Measurements from ENCODE around the gene ARID4B.
"Not testable (repeated sequence)": the region's sequence is repeated elsewhere in the genome, so short reads cannot be mapped to it uniquely, and the experiment has no call there.

ARID4B gene

DNA sequence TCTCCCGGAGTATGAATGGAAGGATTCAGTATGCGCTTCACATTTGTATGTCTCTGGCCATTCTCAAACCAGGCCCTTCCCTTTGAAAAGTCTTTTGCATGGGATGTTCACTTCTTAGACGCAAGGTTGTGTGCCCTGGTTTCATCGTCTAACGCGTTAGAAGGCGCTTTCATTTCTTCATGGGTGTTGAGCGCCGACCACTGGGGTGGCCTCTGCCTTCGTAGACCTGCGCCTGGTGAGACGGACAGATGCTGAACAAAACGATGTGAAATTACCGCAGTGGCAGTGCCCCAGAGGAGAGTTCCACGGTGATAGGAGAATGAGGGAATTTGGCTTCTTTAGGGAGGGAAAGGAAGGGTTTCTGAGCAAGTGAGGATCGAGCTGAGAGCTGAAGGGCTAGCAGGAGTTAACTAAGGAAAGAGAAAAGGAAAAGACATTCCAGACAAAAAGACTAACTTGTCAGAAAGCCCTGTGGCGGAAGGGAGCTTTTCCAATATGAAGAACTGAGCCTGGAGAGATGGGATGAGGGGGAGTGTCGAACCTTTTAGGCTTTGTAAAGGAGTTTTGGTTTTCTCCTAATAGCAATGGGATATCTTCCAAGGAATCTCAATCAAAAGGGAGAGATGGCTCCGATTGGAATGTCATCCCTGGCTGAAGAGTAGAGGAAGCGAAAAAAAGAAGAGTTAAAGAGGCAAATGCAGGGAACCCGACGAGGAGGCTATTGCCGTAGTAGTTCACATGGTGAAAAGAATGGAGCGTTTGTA lies 1.3 kb upstream of the ARID4B start:
- DNase-seq (ENCODE audit: low read depth in 2 of 2): peak in 1 of 2 donors; percentile 30

DNA sequence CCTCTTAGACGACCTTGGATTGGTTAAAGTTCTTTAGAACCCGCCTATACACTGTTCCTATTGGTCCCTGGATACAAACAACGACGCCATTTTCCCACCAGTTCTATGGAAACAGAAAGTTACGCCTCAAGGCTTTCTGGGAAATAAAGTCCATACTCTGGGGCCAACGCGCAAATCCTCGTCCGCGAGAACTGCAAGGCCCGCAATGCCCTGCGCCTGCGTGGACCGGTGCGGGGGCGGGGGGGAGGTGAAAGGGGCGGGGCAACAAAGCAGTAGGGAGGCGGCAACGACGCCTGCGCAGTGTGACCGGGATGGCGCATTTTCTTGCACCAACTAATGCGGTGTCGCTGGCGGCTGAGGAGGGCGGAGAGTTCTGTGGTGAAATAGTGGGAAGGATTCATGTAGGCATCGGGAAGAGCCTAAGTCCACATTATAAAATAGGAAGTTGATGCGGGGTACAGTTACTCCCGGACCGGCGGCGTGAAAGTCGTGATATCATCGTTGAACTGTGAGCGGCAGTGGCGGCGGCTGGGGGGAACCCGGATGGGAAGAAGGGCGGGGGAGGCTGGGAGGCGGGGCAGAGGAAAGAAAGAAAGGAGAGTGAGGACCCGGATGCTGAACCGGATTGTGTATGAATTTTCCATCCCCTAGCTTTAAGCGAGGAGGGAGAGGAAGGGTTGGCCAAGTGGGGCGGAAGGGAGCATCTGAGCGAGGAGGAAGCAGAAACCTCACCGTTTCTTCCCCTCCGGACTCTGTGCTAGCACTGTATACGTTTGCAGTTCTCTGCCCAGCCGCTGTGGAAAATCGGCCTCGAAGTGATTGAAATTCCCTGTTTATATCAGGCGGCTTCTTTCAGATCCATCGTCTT lies 526 bp upstream of the ARID4B start, which contains the start of gene GGPS1:
TSS of gene GGPS1 (plus strand) at position 300 of the 868 bp plus-strand sequence. CDS start 6,695 bp downstream, outside the sequence.
- DNase-seq (ENCODE audit: low read depth in 2 of 2): peak; percentile 98 to 100

DNA sequence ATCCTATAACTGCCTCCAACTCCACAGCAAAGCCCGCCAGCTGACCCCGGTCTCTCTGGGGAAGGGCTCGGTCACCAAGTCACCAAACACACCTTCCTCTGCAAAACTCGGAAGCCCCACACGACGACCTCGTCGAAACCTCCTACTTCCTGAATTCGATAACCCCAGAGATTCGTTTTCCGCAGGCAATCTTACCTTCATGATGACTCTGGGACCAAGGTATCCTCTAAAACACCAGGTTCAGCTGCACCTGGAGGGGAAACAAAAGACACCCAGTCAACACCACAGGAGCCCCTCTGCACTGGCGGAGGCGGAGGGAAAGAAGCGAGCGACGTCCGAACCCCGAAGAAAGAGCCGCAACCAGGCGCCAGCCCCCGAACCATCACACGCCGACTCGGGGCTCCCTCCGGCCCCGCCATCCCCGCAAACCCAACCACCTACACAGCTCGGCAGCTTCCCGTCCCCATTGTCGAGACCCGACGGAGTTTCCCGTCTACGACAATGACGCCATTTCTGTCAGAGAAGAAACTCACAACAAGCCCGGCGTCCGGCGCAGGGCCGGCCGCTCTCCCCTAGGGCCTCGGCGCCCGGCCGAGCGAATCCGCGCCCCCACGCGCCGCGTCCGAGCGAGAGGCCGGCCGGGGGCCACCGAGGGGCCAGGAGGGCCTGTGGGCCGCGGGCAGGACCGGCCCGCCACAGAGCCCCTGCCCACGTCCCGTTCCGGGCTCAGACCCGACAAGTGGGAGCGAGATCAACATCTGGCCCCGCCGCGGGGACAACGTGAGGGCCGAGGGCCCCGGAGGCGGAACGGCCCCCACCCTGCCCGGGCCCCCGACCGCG lies 1.0 kb downstream of the ARID4B start:
- DNase-seq (ENCODE audit: low read depth in 2 of 2): peak; percentile 29 to 54

DNA sequence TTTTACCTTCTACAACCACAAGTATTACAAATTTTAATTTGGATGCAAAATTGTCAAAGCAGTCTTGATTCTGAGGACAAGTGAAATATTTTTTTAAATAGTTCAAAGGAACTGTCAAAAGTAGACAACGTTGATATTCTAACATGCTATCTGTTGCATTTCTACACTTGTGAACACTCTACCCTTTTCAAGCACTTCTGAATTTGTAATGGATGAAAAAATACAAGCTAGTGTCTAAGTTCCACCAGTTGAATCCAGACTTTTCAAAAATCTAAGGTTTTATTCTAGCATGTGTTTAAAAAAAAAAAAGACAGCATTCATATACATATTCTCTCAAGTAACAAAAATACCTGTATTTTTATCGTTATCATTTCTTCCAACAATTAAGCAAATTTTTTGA lies 2.1 kb downstream of the ARID4B start:
- no peak for DNase-seq (ENCODE audit: low read depth in 2 of 2)

DNA sequence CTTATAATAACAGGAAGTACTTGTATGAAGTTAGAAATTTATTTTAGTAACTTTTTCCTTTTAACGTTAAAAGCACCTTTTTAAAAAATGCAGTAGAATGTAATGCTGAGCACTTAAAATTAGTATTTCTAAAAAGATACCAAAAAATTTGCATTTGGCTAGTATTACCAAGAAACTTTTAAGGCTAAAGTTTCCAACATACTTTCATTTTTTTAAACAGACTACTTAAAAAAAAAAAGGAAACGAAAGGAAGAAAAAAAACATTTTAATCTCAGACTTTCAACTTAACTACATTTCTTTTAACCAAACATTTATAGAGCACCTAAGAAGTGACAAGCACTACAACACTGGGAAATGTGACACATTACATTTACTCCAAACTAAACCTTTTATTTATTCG lies 2.8 kb downstream of the ARID4B start:
- DNase-seq (ENCODE audit: low read depth in 2 of 2): no peak

DNA sequence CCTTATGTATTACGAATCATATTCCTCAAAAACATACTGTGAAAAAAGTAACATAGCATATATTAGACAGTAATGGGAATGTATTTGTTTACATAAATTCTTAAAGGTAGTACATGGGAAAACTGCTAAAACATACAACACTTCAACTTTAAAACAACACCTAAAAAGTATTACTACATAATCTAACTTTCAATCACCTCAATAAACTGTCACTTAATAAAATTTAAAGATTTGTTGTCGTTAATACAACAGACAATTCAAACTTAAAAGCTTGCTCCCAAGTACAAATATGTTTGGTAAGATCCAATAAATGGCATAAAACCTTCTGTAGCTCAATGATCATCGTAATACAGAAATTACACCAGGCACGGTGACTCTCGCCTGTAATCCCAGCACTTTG lies 3.7 kb downstream of the ARID4B start:
- DNase-seq (ENCODE audit: low read depth in 2 of 2): no peak

DNA sequence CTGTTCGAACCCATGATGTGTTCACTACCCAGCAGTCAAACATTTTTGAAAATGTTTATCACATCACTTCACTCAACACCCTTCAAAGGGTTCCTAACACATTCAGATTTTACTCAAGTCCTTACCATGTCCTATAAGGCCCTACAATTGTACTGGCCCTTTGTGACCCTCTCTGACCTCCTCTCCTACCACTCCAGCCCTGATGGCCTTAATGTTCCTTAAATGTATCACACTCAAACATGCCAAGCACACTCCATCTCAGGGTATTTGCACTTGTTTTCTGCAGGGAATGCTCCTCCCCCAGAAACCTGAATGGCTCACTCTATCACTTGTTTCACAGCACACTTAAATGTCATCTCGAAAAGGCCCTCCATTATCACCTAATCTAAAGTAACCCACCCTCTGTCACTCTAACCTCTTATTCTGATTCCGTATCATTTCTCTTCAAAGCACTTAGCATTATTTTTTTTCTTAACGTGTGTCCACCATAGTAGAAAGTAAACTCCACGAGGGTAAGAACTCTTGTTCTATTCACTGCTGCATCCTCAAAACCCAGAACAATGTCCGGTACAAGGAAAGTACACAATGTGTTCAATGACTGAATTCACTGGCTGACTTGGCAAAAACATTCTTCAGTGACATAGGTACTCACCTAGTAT lies 7.3 kb downstream of the ARID4B start:
- DNase-seq (ENCODE audit: low read depth in 2 of 2): no peak

DNA sequence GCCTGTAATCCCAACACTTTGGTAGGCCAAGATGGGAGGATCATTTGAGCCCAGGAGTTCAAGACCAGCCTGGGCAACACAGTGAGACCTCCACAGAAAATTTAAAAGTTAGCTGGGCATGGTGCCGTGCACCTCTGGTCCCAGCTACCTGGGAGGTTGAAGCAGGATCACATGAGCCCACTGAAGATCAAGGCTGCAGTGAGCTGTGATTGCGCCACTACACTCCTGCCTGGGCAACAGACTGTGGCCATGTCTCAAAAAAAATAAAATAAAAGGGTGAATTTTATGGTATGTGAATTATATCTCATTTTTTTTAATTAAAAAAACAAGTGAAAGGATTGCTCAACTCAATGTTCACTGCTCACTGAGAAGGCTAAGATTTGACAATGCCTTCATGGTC lies 8.7 kb downstream of the ARID4B start:
- no peak for DNase-seq (ENCODE audit: low read depth in 2 of 2)

DNA sequence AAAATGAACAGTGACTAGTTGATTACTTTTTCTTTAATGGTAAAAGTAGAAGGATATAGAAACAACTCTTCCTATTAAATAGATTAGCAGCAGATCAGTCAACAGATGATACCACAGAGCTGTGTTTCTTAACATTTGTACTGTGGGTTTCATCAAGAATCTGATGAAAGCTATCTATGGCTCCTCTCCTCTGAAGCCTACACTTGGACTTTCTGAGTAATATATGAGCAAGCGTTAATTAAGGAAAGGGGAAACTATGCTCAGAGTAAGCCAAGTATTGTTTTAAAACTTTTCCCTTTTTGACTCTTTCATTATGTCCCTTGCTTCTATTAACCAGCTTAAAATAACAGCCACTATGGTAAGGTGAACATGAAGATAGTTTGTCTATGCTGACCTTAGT lies 10.8 kb downstream of the ARID4B start:
- DNase-seq (ENCODE audit: low read depth in 2 of 2): no peak

DNA sequence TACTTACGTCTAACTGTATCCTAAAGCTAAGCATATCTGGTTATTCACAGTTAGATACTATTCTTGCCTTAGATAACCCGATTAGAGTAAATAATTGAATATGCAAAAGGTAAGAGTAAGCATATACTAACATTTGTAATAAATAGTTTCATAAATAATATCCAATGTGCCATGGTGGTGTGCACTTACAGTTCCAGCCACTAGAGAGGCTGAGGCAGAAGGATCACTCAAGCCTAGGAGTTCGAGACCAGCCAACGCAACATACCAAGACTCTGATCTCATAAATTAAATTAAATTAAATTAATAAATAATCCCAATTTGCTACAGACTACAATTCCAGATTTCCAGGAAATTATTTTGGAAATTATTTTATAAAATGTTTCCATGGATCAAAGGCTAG lies 12.2 kb downstream of the ARID4B start:
- DNase-seq (ENCODE audit: low read depth in 2 of 2): no peak

DNA sequence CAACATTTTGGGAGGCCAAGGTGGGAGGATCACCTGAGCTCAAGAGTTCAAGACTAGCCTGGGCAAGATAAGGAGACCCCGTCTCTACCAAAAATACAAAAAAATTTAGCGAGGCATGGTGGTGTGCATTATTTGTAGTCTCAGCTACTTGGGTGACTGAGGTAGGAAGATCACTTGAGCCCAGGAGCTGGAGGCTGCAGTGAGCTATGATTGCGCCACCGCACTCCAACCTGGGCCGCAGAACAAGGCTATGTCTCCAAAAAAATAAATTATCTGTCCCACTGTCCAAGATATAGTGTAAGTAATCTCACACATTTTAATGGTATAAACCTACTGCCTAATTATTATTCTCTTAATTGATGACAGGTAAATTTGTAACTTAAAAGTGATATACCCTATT lies 12.8 kb downstream of the ARID4B start:
- DNase-seq (ENCODE audit: low read depth in 2 of 2): no peak

DNA sequence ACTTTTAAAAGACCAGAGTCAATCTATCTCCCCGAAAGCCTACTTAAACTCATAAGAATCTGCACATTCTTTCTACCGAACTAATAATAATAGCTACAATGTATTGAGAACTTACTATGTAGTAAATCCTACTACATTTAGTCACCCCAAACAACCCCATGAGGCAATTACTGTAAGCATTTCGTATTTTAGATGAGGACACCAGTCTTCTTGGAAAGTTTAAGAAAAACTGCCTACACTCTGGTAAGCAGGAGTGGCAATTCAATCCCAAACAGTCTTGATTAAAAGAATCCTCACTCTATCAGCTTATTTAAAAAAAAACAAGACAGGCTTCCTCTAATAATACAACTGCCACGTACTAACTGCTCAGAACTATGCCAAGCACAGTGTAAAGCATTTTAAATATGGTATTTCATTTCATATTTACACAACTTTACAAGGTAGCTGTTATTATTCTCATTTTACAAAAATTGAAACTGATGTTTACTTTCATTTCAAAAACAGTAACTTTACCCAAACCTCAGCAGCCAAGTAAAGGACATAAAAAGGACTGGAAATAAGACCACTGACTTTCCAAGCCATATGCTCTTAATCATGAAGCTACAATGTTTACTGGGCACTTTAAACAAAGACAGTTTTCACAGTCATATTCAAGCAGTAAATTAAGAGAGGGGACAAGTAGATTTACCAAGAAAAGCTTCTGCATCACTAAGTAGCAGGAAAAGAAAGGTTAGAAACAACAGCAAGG lies 13.9 kb downstream of the ARID4B start:
- no peak for DNase-seq (ENCODE audit: low read depth in 2 of 2)

DNA sequence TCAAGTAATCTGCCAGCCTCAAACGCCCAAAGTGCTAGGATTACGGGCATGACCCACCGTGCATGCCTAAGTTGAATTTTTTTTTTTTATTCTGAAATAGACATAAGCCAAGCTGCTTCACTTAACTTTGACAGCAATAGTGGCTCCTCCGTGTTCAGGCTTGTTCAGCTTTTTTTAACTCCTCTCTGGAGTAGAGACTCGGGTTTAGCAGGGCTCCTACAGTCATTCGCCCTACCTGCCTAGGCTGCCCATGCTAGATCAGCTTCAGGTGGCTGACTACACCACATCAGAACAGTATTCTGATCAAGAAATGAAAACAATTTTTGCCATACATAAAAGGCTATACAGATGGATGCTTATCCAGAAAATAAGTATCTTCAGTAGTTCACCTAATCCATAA lies 14.7 kb downstream of the ARID4B start:
- DNase-seq (ENCODE audit: low read depth in 2 of 2): no peak

DNA sequence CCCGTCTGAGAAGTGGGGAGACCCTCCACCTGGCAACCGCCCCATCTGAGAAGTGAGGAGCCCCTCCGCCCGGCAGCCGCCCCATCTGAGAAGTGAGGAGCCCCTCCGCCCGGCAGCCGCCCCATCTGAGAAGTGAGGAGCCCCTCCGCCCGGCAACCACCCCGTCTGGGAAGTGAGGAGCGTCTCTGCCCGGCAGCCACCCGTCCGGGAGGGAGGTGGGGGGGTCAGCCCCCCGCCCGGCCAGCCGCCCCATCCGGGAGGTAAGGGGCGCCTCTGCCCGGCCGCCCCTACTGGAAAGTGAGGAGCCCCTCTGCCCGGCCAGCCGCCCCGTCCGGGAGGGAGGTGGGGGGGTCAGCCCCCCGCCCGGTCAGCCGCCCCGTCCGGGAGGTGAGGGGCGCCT lies 18.8 kb downstream of the ARID4B start:
- not testable (repeated sequence) for DNase-seq (ENCODE audit: low read depth in 2 of 2)

DNA sequence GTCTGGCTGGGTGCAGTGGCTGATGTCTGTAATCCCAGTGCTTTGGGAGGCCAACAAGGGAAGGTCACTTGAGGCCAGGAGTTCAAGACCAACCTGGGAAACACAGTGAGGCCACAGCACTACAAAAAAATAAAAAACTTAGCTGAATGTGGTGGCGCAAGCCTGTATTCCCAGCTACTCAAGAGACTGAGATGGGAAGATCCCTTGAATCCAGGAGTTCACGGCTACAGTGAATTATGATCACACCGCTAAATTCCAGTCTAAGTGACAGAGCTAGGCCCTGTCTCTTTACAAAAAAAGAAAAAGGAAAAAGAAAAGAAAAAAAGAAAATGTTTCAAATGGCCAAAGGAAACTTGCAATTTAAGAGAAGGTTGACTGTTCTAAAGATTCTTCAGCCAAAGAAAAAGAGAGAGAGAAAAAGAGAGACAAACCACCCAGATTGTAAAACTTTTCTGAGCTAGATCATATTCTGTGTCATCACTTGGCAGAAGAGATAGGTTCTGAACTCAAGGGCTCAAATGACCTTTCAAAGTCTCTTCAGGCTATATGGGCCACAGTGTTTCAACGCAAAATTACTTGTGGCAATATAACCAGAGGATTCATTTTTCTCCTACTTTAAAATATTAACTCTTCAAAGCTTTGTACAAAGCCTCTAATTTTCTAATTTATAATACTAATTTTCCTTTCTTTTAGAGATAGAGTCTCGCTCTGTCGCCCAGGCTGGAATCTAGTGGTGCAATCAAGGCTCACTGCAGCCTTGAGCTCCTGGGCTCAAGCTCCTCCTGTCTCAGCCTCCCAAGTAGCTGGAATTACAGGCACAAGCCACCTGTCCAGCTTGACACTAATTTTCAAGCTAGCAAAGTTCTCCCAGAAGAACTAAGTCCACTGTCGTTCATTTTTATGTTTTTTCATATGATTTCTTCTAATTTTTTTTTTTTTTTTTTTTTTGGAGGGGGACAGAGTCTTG lies 20.5 kb downstream of the ARID4B start:
- DNase-seq (ENCODE audit: low read depth in 2 of 2): no peak

DNA sequence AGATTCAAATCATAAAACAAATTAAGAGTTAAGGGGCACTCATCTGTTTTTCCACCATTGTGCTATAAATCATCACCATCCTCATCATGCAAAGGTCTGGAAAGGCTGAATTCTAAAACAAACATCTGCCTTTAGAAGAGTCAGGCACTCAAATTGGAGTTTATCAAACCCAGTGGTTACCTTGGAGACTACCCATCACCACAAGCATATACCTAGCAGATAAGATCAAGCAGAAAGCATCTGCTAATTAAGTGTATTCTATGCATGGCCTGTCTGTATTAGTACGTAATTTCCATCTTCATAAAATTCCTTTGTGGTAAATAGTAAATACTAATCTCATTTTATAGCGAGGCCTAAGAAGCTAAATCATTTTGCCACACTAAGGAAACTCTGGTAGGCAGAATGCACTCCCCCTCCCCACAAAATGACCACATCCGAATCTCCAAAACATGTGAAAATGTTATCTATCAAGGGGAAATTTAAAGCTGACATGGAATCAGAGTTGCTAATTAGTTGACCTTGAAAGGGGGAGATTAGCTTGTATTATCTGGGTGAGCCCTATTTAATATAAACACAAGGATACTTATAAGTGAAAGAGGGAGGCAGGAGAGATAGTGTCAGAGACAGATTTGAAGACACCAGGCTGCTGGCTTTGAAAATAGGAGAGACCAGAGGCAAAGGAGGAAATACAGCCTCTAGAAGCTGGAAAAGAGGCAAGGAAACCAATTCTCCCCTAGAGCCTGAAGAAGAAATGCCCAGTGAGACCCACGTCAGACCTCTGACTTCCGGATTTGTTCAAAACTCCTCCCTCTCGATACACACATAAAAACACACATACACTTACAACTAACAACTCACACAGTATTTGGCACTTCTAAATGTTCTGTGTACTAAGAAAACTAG lies 23.2 kb downstream of the ARID4B start:
- DNase-seq (ENCODE audit: low read depth in 2 of 2): peak in 1 of 2 donors; percentile 13

DNA sequence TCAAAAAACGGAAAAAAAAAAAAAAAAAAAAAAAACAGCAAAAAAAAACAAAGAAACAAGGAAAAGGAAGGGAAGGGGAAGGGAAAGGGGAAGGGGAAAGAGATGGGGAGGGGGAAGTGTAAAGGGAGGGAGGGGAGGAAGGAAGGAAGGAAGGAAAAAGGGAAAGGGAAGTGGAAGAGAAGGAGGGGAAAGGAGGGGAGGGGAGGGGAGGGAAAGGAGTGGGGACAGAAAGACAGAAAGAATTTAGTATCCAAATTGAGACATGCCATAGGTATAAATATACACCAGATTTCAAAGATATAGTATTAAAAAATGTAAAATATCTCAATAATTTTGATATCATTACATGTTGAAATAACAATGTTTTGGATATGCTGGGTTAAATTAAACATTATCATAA lies 25.8 kb downstream of the ARID4B start:
- DNase-seq (ENCODE audit: low read depth in 2 of 2): no peak

DNA sequence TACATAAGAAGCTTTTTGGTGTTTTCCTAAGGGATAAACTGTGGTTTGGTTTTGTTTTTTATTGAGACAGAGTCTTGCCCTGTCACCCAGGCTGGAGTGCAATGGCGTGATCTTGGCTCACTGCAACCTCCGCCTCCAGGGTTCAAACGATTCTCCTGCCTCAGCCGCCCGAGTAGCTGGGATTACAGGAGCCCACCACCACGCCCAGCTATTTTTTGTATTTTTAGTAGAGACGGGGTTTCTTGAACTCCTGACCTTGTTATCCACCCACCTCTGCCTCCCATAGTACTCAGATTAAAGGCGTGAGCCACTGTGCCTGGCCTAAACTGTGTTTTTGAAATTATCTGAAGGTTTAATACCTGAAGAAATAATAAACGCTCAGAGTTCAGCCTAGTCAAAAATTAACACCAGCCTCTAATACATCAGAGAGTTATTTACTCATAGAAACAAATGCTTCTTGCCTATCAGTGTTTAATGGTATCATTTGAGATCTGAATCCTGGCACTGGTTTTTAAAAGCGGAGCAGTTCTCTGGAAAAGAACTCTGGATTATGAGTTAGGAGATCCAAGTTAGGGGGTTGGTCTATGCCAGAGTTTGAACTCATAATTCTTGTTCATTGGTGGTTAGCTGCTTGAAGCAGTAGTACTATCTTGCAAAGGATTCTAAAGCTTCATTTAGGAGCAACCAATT lies 28.7 kb downstream of the ARID4B start:
- DNase-seq (ENCODE audit: low read depth in 2 of 2): no peak
